NCI-H1694 treated with DMSO at 0.1 percent for 48 hours (cell line): ENCODE results near the gene NRF1.
A peak's percentile ranks its signal among the peaks of the same experiment; 100 is the strongest.
"Not testable (repeated sequence)": the region's sequence is repeated elsewhere in the genome, so short reads cannot be mapped to it uniquely, and the experiment has no call there.

Source experiments
- DNase-seq: peaks from one replicate; lab custom pipeline; 2025; lab: John Stamatoyannopoulos, UW

NRF1 gene

GRCh38 chr7:129607471-129608120, 3.9 kb upstream of the NRF1 start:
- peak; percentile 3 for DNase-seq

DNA sequence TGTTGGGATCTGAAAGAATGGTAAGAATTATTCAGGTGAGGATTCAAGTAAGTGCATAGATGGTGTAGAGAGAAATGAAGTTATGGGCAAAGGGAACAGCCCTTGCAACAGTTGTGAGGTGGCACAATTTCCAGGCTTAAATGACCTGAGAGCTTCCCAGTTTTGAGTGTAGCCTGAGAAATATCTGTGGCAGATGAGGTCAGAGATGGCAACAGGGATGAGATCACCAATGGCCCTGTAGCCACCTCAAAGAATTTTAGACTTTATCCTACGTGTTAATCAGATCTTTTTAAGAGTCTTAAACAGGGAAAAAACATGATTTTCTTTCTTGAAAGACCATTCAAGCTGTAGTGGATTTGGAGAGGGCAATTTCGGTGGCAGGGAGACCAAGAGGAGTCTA, 1.9 kb upstream of the NRF1 start:
- no peak for DNase-seq

- no peak for DNase-seq
Observed at GRCh38 chr7:129610709-129611245, 743 bp upstream of the NRF1 start.

GRCh38 chr7:129612112-129613015, 844 bp downstream of the NRF1 start:
- peak; percentile 33 for DNase-seq

DNA sequence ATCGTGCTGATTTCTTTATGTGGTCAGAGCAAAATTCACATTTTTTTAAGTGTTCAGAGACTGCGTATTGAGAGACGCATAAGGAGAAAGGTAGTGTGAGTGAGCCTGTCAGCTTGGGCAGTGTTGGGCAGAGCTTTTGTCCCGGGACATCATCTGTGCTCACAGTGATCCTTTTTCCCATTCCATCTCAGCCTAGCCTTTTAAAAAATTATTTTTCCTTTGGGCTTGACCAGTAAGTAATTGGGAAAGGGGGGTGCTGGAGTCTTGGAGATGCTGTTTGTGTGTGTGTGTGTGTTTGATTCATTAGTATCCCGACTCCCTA, 1.5 kb downstream of the NRF1 start:
- no peak for DNase-seq

- DNase-seq = no peak
Observed at GRCh38 chr7:129615018-129615417, 3.5 kb downstream of the NRF1 start.

GRCh38 chr7:129616530-129616929, 5.0 kb downstream of the NRF1 start:
- DNase-seq = no peak

DNA sequence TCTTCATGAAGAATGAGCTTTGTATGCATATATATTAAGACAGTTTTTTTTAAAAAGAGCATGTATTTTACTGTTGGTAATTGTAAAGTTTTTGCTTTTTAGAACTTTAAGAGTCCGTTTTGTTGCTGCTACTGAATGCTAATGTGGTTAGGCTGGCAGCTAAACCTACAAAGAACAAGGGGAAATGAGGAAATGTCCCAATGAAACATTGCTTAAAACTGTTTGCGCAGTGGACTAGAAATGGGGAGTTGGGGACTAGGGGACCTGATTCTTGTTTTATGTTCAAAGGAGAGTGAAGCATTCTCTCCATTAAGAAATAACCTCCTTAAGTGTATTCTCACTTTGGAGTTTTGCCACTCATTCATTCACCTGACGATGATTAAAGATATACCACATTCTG, 5.7 kb downstream of the NRF1 start:
- DNase-seq = no peak

DNA sequence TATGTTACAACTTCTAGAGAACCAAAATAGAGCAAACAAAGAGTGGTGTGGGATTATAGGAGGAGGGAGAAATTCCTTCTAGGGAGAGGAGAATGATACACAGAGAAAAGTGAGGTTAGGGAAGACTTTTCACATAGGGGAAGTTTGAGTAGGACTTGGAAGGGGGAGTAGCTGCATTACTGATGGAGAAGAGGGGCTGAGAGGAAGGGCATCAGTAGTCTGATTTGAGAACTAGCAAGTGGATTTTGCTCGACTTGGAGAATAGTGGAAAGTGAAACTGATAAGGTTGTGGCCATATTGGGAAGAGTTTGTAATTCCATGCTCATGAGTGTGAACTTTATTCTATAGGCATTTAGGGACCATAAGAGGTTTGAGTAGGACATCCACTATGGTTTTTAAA, 6.1 kb downstream of the NRF1 start:
- no peak for DNase-seq

DNA sequence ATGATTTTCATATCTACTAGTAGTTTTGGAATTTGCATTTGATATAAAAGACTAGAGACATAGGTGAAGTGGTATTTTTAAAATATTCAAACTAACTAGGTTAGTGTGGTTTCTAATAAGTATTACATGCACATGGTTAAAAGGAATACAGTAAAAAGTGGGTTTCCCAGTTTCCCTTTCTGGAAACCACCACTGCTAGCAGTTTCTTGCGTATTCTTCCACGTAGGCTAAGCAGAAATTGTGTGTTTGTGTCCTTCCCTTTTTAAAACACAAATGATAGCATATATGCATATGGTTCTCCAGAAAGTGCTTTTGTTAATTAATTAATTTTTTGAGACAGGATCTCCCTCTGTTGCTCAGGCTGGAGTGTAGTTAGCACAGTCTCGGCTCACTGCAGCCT, 15.4 kb downstream of the NRF1 start:
- DNase-seq = no peak

GRCh38 chr7:129630341-129630740, 18.8 kb downstream of the NRF1 start:
- no peak for DNase-seq

DNA sequence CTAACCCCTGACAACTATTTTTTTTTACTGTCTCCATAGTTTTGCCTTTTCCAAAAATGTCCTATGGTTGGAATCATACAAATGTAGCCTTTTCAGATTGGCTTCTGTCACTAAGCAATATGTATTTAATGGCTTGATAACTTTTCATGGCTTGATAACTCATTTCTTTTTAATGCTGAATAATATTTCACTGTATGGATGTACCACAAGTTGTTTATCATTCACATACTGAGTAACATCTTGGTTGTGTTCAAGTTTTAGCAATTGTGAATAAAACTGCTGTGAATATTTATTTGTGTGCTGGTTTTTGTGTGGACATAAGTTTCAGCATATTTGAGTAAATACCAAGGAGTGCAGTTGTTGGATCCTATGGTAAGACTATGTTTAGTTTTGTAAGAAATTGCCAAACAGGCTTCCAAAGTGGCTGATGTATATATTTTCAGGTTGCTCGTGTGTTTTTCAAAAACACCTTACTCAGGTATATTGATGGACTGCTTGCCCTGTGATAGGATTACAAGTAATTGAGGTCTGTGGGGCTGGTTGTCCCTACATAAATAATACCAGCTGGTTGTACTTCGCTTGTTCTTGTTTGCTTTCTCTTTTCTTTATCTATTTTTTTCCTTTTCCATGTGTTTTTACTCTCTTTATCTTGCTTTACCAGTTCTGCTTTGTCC, 23.0 kb downstream of the NRF1 start:
- DNase-seq = no peak

GRCh38 chr7:129635300-129636029, 23.9 kb downstream of the NRF1 start:
- DNase-seq = peak; percentile 58

- not testable (repeated sequence) for DNase-seq
Observed at GRCh38 chr7:129636030-129636550, 24.6 kb downstream of the NRF1 start.

DNA sequence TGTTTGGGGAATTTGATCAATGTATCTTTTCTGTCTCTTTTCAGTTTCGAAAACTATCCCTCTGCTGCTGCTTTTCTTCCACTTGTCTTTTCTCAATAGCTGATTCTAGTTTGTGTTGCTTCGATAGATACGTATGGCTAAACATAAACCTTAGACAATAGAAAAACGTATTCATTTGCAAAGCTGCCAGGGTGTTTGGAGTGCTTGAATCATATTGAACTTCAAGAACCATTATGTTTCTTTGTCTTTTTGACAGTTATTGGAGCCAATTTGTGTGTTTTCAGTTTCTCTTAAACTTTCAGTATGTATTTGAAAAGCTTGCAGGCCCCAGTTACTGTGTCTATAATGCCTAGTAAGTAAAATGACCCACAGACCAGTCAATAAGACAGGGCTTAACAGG, 25.1 kb downstream of the NRF1 start:
- DNase-seq = no peak

GRCh38 chr7:129640400-129640799, 28.9 kb downstream of the NRF1 start:
- no peak for DNase-seq

DNA sequence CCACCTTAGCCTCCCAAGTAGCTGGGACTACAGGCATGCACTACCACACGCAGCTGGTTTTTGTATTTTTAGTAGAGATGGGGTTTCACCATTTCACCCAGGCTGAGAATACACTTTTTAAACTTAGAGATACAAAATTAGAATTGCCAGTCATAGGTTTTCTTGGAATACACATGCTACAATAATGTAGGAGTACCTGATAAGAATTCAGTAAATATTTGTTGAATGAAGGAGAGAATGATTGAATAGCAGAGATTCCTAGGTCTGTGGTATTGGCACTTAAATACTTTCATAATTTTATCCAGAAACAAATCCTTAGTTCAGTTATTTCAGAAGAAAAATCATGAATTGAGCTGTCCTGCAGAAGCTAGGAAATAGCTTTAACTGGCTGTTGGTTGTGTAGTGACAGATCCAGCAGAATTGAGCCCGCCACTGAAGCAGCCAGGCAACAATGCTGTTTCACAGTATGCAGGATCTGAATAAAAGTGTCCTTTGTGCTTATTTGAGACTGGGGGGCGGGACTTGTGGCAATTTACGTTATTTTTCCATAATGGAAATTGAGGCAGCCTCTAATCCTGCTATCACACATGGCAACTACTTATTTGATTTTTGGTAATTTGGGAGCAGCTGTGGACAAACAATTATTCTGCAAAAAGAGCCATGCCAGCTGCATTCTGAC, 31.5 kb downstream of the NRF1 start:
- no peak for DNase-seq

DNA sequence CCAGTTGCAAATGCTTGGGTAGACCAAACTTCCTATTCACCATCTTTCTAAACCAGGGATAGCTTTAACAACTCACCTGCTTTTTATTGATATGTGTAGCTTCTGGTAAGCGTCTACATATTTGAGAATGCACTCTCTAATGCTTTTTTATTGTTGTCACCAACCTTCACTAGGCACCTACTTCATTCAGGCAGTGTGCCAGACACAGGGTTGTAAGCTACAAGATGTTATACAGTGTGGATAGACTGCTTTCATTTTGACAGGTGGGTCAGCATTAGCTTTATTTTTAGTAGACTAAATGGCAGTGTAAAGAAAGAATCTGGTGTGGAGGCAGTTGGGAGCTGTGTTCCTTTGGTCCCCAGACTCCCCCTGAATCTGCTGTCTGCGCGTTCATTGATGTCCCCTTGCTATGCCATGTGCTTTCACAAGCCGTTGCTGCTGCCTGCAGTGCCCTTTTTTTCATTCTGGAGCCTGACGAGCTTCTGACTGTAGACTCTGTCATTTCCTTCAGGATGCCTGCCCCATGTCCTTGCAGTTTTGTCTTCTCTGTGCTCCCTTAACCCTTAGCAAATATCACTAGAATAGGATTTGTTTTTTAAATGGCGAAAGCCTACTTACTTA, 32.1 kb downstream of the NRF1 start:
- DNase-seq = peak; percentile 7

- DNase-seq = peak; percentile 86
Observed at GRCh38 chr7:129644634-129645230, 33.2 kb downstream of the NRF1 start.

DNA sequence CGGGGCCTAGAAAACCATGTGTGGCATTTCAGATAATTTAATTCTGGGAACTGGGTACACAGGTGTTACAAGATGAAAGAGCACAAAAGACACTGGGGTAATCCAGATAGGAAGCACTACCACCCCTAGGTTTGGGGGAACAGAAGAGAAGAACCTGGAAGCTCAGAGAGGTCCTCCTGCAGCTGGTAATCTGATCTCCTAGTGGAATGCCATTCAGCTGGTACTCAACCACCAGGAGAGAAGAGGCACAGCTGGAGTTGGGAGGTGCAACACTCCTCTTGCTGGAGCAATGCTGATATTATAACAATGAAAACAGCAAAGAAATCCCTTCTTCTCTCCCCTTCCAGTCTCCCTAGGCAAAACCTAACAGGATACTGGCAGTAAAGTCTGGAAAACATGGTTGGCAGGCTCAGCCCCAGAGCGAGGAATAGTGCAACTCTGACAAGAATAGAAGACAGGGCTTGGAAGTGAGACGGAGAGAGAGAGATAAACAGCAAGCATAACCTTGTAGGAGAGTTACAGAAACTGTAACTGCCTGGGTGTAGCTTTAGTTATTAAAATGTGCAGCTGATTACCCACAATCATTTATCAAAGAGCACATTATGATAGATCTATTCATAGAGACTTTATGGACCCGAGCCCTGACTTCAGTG, 35.0 kb downstream of the NRF1 start:
- DNase-seq = no peak
